DND-41 (cell line): Measurements from ENCODE around the gene FTO.

Experiments
- ATAC-seq: fragments of 200-7000 bp; cut with Tn5 transposase; 3 replicates; pipeline ENCODE4 v1.9.1; 2021; ENCODE audit warnings: low read depth; ENCODE audit not compliant: insufficient read depth
- DNase-seq: peaks from one replicate; pipeline ENCODE4 v3.0.0-alpha.2; 2020
- H2AFZ ChIP-seq: 2 replicates; pipeline ENCODE4 v1.6.0; 2012; ENCODE audit warnings: low read depth, low read length
- H3K27ac ChIP-seq: 2 replicates; pipeline ENCODE4 v1.5.1; 2012; ENCODE audit warnings: low read length, inconsistent platforms
- H3K27me3 ChIP-seq: fragments of 200-600 bp; sonication (generic); 2 replicates; pipeline ENCODE4 v1.6.0; 2012; ENCODE audit warnings: low read length, mild to moderate bottlenecking, inconsistent platforms; ENCODE audit not compliant: insufficient read depth, poor library complexity
- H3K36me3 ChIP-seq: 2 replicates; pipeline ENCODE4 v1.5.1; 2012; ENCODE audit warnings: low read length, inconsistent platforms; ENCODE audit not compliant: insufficient read depth
- H3K4me1 ChIP-seq: 2 replicates; pipeline ENCODE4 v1.5.1; 2012; ENCODE audit warnings: mild to moderate bottlenecking, low read length; ENCODE audit not compliant: insufficient read depth
- H3K4me2 ChIP-seq: 2 replicates; pipeline ENCODE4 v1.6.0; 2012; ENCODE audit warnings: mild to moderate bottlenecking, moderate library complexity, low read length, inconsistent platforms; ENCODE audit not compliant: insufficient read depth
- H3K4me3 ChIP-seq, 2 experiments: fragments of 200-600 bp in 1 of 2; shearing (Covaris generic) in 1 of 2; 2 replicates each; pipeline ENCODE4 v1.5.1; 2012 to 2016; ENCODE audit warnings: inconsistent platforms in 2 of 2, low read length in 2 of 2, mild to moderate bottlenecking in 2 of 2, low read depth in 1 of 2, moderate library complexity in 1 of 2
- H3K79me2 ChIP-seq: 2 replicates; pipeline ENCODE4 v1.6.0; 2012; ENCODE audit warnings: low read length, inconsistent platforms; ENCODE audit not compliant: insufficient read depth
- H3K9ac ChIP-seq: 2 replicates; pipeline ENCODE4 v1.6.0; 2012; ENCODE audit warnings: low read depth, mild to moderate bottlenecking, inconsistent platforms, low read length, moderate library complexity
- H3K9me3 ChIP-seq: 2 replicates; pipeline ENCODE4 v1.5.1; 2012; ENCODE audit warnings: low read length, moderate library complexity, mild to moderate bottlenecking, inconsistent platforms; ENCODE audit not compliant: insufficient read depth, severe bottlenecking
- H4K20me1 ChIP-seq: 2 replicates; pipeline ENCODE4 v1.6.0; 2012; ENCODE audit warnings: low read length; ENCODE audit not compliant: insufficient read depth
- CTCF ChIP-seq: IDR thresholded peaks from 2 replicates; pipeline ENCODE4 v1.5.1; 2012; ENCODE audit warnings: borderline replicate concordance, low read length, moderate library complexity, mild to moderate bottlenecking; ENCODE audit not compliant: poor library complexity, severe bottlenecking; ENCODE audit errors: extremely low read depth
- EZH2 ChIP-seq: IDR thresholded peaks from 3 replicates; pipeline ENCODE4 v1.6.1; 2012; ENCODE audit warnings: borderline replicate concordance, low read depth, mild to moderate bottlenecking, moderate library complexity, low read length, inconsistent platforms; ENCODE audit not compliant: severe bottlenecking

FTO gene

DNA sequence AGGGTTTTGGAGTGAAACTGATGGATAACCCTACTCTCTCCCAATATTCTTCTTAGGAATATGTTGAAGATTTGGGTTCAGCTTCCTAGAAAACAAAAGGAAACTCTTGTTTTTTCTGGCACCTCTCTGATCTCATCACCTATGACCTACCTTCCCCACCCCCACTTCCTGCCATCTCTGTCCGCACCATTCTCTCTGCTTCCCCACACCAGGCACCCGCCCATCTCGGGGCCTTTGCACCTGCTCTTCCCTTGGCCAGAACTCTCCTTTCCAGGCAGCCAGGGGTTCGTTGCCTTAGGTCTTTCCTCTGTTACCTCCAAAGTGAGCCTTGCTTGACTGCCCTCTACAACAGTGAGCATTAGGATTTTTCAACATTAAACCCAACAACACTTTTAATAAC is 423.0 kb downstream of the FTO start:
- H3K4me1 ChIP-seq: peaks cover 75% of the 10 kb centered on the region
- DNase-seq (peak; percentile 81), ATAC-seq (peak; percentile 51)
- no peak overlapping the region for H2AFZ ChIP-seq
- no peaks in the 10 kb centered on the region for H3K9me3 ChIP-seq
- no peak overlapping the region for H3K9ac ChIP-seq
- TF ChIP-seq EZH2: no peak
- no peak for TF ChIP-seq CTCF
- no peaks in the 10 kb centered on the region for H3K27me3 ChIP-seq
- no peak overlapping the region for H3K4me3 ChIP-seq
- no peaks in the 10 kb centered on the region for H4K20me1 ChIP-seq
- no peaks in the 10 kb centered on the region for H3K79me2 ChIP-seq
- no peaks in the 10 kb centered on the region for H3K36me3 ChIP-seq
- 0 out of 2 replicates have a peak overlapping the region, but pooled peaks have one; percentile 10 for H3K4me2 ChIP-seq
- peak overlapping the region; percentile 70 for H3K27ac ChIP-seq

GRCh38 chr16:54128629-54129234 is 424.8 kb downstream of the FTO start:
- Histone ChIP-seq H3K4me3 (no peak overlapping the region), H3K9me3 (no peaks in the 10 kb centered on the region), H4K20me1 (no peaks in the 10 kb centered on the region), H3K27me3 (no peaks in the 10 kb centered on the region), H3K27ac (no peak overlapping the region), H3K36me3 (no peaks in the 10 kb centered on the region), H3K9ac (no peak overlapping the region), H3K4me2 (no peak overlapping the region), H2AFZ (no peak overlapping the region), H3K79me2 (no peaks in the 10 kb centered on the region), H3K4me1 (peaks cover 57% of the 10 kb centered on the region)
- no peak for ATAC-seq
- no peak for DNase-seq
- no peak for TF ChIP-seq EZH2
- TF ChIP-seq CTCF: no peak

DNA sequence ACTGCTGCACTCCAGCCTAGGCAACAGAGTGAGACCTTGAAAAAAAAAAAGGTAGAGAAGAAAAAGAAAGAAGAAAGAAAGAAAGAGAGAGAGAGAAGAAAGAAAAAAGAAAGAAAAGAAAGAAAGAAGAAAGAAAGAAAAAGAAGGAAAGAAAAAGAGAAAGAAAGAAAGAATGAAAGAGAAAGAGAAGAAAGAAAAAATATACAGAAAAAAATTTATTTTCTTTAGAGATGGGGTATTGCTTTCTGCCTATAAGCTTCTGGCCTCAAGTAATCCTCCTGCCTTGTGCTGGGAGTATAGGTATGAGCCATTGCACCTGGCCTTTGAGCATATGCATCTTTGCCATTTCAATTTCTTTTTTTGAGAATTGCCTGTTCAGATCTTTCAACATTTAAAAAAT is 425.9 kb downstream of the FTO start:
- H3K79me2 ChIP-seq: no peaks in the 10 kb centered on the region

More for the DNA sequence above, 425.9 kb downstream of the FTO start:
- Histone ChIP-seq H3K4me2 (no peak overlapping the region), H3K36me3 (no peaks in the 10 kb centered on the region), H3K27me3 (no peaks in the 10 kb centered on the region), H3K4me3 (no peak overlapping the region), H3K9me3 (no peaks in the 10 kb centered on the region), H3K27ac (no peak overlapping the region), H2AFZ (no peak overlapping the region), H3K9ac (no peak overlapping the region), H3K4me1 (peaks cover 46% of the 10 kb centered on the region), H4K20me1 (no peaks in the 10 kb centered on the region)
- DNase-seq (no peak), ATAC-seq (no peak)
- TF ChIP-seq EZH2 (no peak), CTCF (no peak)
